NCI-H748 (cell line): ENCODE measurements around the gene WDR5.
"Not testable (repeated sequence)": the region's sequence is repeated elsewhere in the genome, so short reads cannot be mapped to it uniquely, and the experiment has no call there.

ENCODE experiments used
- DNase-seq: peaks from one replicate; lab custom pipeline; 2025; ENCODE audit not compliant: unreplicated experiment; lab: John Stamatoyannopoulos, UW

WDR5 gene

GRCh38 chr9:134135343-134136117, at the start of gene WDR5:
Gene WDR5, plus strand, starts transcription at chr9:134136082. Its CDS starts 3,796 bp downstream, at chr9:134139878.
- DNase-seq, result peak; percentile 92

DNA sequence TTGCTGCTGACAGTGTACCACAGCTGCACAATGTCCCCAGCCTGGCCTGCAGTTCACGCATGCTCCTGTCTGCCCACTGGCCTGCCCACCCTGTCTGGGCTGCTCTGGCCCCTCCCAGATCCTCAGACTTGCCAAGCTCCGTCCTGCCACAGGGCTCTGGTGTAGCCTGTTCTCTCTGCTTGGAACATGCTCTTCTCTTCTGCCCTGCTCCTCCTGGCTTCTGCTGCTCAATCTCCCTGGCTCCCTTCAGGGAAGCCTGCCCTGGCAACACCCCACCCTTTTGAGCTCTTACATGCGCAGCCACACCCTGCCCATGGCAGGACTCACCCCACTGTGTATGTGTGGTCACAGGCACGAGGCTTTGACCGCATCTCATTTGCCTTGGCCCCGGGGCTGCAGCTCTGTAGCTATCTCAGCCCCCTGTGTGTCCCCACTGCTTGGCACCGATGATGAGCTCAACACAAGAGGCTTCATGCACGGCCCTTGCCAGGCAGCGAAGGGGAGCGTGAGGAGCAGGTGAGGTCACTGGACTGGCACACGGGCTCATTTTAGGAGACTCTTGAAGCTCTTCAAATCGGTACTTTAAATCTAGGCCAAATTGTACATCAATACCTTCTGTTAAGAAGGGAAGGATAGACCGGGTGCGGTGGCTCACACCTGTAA, 47.7 kb upstream of the WDR5 start:
- DNase-seq, result peak; percentile 13

DNA sequence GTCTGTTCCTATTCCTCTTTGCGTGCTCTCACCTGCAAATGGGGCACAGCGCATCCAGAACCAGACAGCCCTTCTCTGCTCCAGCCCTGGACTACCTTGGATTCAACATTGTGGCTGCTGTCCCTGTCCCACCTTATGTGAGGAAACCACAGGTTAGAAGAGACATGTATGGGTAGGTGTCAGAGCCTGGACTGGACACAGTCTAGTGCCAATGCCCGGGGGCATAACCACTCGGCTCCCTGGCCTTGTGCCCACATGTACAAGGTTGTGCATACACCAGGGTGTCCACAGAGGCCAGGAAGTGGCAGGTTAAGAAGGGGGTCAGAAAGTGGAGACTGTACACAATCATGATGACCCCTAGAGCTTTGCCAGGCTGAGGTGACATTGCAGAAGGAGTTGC, 45.9 kb upstream of the WDR5 start:
- no peak for DNase-seq

DNA sequence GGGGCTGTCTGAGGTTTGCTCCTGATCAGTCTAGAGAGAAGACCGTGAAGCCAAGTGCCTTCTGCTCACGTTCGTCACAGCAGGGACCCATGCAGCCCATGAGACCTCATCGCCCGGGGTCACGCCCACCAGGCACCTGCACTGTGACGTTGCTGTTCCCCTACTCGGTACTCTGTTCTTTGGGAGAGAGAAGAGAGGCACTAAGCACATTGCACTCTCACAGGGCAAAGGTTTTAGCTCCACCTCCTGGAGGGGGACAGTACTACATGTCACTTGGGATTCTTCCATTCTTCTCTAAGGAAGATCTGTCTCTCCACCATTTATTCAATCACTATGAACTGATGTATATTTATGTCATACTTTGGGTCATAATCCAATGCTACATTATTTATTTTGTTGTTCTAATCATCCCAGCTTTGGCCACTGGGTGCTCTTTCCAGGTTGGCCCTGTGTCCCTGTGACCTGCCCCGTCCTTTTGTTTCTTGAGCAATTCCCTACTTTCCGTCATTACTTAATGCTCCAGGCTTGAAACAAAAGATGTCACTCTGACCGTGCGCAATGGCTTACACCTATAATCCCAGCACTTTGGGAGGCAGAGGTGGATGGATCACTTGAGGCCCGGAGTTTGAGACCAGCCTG, 36.6 kb upstream of the WDR5 start:
- peak; percentile 70 for DNase-seq

DNA sequence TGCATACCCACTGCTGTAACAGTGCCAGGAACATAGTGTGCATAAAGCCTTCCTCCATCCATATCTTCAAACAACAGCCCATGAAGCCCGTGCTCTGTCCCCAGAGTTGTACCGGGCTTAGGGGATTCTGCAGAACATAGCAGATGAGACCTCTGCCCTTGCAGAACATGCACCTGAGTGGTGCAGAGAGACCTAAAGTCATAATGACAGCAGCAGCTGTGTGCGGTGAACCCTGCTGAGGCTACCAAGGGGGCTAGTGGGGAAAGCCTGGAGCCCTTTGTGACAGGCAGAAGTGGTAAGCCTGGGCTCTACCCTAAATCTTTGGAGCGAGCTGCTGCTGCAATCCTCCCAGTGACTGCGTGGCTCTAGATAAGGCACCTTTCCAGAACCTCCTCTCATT, 35.8 kb upstream of the WDR5 start:
- no peak for DNase-seq

DNA sequence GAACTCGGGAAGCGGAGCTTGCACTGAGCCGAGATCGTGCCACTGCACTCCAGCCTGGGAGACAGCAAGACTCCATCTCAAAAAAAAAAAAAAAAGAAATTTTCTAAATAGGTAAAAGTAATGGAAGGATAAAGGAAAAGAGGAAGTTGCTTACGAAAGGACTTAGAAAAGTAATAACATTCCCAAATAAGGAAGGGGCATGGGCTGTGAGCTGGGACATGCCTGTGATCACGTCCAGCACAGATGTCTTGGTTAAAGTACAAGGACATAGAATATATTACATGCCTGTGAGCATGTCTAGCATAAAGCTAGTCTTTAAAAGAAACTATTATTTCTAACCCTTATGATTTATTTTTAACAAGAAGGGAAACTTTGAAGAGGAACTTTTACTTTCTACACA, 34.7 kb upstream of the WDR5 start:
- not testable (repeated sequence) for DNase-seq

- DNase-seq, result no peak
These were observed 34.2 kb upstream of the WDR5 start for GRCh38 chr9:134101623-134102149.

GRCh38 chr9:134103391-134103998, 32.4 kb upstream of the WDR5 start:
- DNase-seq, result no peak

- no peak for DNase-seq
These were observed 24.8 kb upstream of the WDR5 start for GRCh38 chr9:134111064-134111463.

- no peak for DNase-seq
These were observed 23.3 kb upstream of the WDR5 start for GRCh38 chr9:134112561-134112960.

- DNase-seq, result not testable (repeated sequence)
These were observed 16.9 kb upstream of the WDR5 start for GRCh38 chr9:134118972-134119371.

DNA sequence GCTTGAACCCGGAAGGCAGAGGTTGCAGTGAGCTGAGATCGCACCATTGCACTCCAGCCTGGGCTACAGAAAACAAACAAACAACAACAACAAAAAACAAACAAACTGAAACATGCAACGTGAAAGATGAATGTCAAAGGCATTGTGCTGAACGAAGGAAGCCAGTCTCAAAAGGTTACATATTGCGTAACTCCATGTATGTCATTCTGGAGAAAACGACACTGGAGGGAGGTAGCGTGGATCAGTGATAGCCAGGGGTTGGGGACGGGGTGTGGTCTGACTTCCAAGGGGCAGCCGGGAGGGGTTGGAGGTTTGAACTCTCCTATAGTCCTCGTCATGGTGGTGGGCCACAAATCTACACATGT, 12.1 kb upstream of the WDR5 start:
- no peak for DNase-seq

DNA sequence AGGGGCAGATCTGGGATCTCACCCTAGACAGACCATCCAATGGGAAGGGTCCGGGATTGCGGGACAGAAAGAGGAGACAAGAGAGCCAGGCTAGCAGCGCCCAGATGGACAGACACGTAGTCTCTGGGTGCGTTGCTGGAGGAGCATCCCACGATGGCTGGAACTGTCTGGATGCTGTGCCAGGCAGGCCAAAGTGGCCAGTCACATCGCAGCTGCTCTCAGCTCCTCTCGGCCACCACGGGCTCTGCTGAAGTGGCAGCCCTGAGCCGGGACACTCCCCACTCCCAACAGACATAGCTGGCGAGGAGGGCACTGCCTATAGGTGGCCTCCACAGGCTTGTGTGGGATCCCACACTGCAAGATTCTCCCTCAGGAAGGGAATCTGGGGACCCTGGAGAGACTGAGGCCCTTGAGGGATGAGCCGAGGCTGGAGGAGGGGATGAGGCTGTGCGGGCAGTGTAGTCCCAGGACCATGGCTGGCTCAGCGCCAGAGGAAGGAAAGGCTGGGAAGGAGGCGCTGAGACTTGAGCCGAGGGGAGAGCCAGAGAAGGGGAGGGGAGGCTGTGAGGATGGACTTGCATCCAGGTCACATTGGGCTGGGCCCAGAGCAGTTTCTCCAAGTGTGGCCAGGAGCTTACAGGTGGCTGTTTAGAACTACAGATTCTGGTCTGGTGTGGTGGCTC, 10.3 kb upstream of the WDR5 start:
- DNase-seq, result no peak

GRCh38 chr9:134126373-134126772, 9.5 kb upstream of the WDR5 start:
- no peak for DNase-seq

GRCh38 chr9:134127065-134127580, 8.8 kb upstream of the WDR5 start:
- no peak for DNase-seq

- no peak for DNase-seq
These were observed 8.3 kb upstream of the WDR5 start for GRCh38 chr9:134127616-134128015.

GRCh38 chr9:134128727-134129679, 6.9 kb upstream of the WDR5 start:
- DNase-seq, result no peak

DNA sequence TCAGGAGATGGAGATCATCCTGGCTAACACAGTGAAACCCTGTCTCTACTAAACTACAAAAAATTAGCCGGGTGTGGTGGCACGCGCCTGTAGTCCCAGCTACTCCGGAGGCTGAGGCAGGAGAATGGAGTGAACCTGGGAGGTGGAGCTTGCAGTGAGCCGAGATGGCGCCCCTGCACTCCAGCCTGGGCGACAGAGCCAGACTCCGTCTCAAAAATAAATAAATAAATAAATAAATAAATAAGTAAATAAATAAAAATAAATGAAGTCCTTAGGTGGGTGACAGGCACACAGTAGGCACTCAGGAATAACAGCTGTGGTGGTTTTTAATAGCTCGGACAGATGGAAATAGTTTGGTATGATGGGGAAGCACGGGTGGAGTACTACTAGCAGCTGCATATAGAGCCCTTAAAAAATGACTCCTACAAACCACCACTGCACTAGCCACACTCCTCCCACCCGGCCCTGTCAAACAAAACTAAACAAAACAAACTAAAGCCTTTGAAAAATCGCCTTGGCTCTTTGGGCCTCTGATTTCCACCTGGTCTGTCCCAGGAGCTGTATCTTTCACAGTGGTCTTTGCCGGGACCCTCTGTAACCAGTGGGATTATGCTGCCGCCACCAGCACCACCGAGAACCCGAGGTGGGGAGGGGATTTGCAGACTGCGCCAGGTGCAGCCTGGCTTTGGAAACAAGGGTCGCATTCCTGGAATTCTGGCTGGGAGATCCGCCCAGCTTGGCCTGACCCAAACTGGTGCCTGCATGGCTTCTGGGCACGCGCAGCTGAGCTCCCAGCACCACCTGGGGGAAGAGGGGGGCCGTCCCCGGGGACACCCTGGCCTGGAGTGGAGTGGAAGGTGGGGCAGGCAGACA, 5.1 kb upstream of the WDR5 start:
- DNase-seq, result peak; percentile 25
